OCI-LY3 (cell line): ENCODE results near the gene ZNF654.

Experiments
- EZH2phosphoT487 ChIP-seq: fragments of 200-600 bp; shearing (Covaris generic); IDR thresholded peaks from 2 replicates; pipeline ENCODE4 v1.6.1; 2018; ENCODE audit warnings: antibody characterized with exemption, mixed run types, low read depth
- TF ChIP-seq, protein P1 (sequence below): fragments of 200-600, 300-600 bp; sonication (generic); IDR thresholded peaks from 2 replicates; pipeline ENCODE4 v1.5.1; 2014; ENCODE audit warnings: antibody characterized with exemption, low read length, low read depth

DNA sequence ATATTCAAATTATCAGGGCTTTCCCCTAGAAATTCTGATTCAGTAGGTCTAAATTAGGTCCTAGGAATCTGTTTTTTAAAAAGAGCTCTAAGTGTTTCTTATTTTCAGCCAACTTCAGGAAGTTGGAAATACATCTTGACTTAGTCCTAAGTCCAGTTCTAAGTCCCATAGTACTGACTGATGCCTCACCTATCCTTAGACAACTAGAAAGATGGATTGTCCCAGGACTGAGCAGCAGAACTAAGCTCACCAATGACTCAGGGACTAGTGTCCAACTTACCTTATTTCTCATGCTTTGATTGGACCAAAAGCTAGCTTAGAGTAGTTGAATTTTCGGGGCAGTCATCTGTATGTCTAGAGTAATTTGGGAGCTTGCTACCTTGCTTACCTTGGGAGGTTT, 64.5 kb downstream of the ZNF654 start:
- TF ChIP-seq, protein P1, sequence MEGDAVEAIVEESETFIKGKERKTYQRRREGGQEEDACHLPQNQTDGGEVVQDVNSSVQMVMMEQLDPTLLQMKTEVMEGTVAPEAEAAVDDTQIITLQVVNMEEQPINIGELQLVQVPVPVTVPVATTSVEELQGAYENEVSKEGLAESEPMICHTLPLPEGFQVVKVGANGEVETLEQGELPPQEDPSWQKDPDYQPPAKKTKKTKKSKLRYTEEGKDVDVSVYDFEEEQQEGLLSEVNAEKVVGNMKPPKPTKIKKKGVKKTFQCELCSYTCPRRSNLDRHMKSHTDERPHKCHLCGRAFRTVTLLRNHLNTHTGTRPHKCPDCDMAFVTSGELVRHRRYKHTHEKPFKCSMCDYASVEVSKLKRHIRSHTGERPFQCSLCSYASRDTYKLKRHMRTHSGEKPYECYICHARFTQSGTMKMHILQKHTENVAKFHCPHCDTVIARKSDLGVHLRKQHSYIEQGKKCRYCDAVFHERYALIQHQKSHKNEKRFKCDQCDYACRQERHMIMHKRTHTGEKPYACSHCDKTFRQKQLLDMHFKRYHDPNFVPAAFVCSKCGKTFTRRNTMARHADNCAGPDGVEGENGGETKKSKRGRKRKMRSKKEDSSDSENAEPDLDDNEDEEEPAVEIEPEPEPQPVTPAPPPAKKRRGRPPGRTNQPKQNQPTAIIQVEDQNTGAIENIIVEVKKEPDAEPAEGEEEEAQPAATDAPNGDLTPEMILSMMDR = no peak
- no peak for TF ChIP-seq EZH2phosphoT487
